H1 (cell line): Measurements from ENCODE around the gene CSRNP3. TPM values are rescaled to one million over a fixed set of nuclear protein-coding genes. Genes with fewer than 3 reads are reported as not detected.

Experiments used
- CTCF ChIA-PET: fragments of 300-600 bp; sonication (Branson Sonifier 250); formaldehyde crosslinking; loops from one replicate; lab custom pipeline; 2021; ENCODE audit not compliant: partially characterized antibody; lab: Charles Lee
- POLR2A ChIA-PET: fragments of 300-600 bp; sonication (Branson Sonifier 250); formaldehyde crosslinking; loops from one replicate; lab custom pipeline; 2021; ENCODE audit warnings: inconsistent platforms; ENCODE audit not compliant: partially characterized antibody; lab: Charles Lee
- DNase-seq, 2 experiments: peaks; one replicate each; pipeline versions ENCODE4 v3.0.0 to v3.0.0-alpha.2; 2010 to 2022; ENCODE audit warnings: low spot score in 2 of 2, low read depth in 1 of 2, mixed read lengths in 1 of 2
- FAIRE-seq: peaks from 2 replicates; lab custom pipeline; 2011; peaks lifted over from hg19 to GRCh38; lab: Jason Lieb, UNC
- H2AFZ ChIP-seq: 2 replicates; pipeline ENCODE4 v1.8.1; 2012; ENCODE audit warnings: low read length, inconsistent platforms
- H2AK5ac ChIP-seq: 2 replicates; pipeline ENCODE4 v1.6.1; 2013; ENCODE audit warnings: low read depth, low read length
- H2BK120ac ChIP-seq: replicated peaks from 2 replicates; pipeline ENCODE3; 2013; ENCODE audit warnings: low read depth, low read length, inconsistent platforms
- H2BK12ac ChIP-seq: 2 replicates; pipeline ENCODE4 v1.6.1; 2013; ENCODE audit warnings: low read depth, low read length
- H2BK15ac ChIP-seq: 2 replicates; pipeline ENCODE4 v1.6.1; 2013; ENCODE audit warnings: low read length
- H2BK20ac ChIP-seq: 2 replicates; pipeline ENCODE4 v1.6.1; 2013; ENCODE audit warnings: low read length
- H2BK5ac ChIP-seq: 2 replicates; pipeline ENCODE4 v1.6.1; 2013; ENCODE audit warnings: low read depth, low read length
- H3K14ac ChIP-seq: 2 replicates; pipeline ENCODE4 v1.6.1; 2013; ENCODE audit warnings: inconsistent platforms; ENCODE audit not compliant: insufficient read length
- H3K18ac ChIP-seq: 2 replicates; pipeline ENCODE4 v1.6.1; 2013; ENCODE audit warnings: low read length; ENCODE audit errors: extremely low read depth
- H3K23ac ChIP-seq: 2 replicates; pipeline ENCODE4 v1.6.1; 2013; ENCODE audit warnings: inconsistent platforms; ENCODE audit not compliant: insufficient read length
- H3K23me2 ChIP-seq: 2 replicates; pipeline ENCODE4 v1.6.1; 2013; ENCODE audit warnings: low read depth, low read length
- H3K27ac ChIP-seq: 2 replicates; pipeline ENCODE4 v1.6.1; 2011; ENCODE audit warnings: low read depth, low read length, inconsistent platforms
- H3K27me3 ChIP-seq, 4 experiments: replicated peaks in 1 of 4; 1 replicate in 1 of 4; 2 replicates in 3 of 4; pipeline versions ENCODE4 v1.6.1 to v1.8.1; 2011 to 2013; ENCODE audit warnings: low read length in 3 of 4, mild to moderate bottlenecking in 3 of 4, inconsistent platforms in 2 of 4, mixed read lengths in 2 of 4, moderate library complexity in 1 of 4; ENCODE audit not compliant: control insufficient read depth in 3 of 4, insufficient read depth in 3 of 4; ENCODE audit errors: extremely low read depth in 1 of 4
- H3K36me3 ChIP-seq, 4 experiments: 2 replicates each; pipeline versions ENCODE4 v1.6.1 to v1.8.1; 2011 to 2013; ENCODE audit warnings: mild to moderate bottlenecking in 4 of 4, low read length in 3 of 4, moderate library complexity in 2 of 4, control low read depth in 1 of 4, inconsistent platforms in 1 of 4; ENCODE audit not compliant: insufficient read depth in 4 of 4, control insufficient read depth in 2 of 4
- H3K4ac ChIP-seq: replicated peaks from 2 replicates; pipeline ENCODE3; 2013; ENCODE audit warnings: low read length, low read depth, mixed read lengths, inconsistent platforms; ENCODE audit not compliant: insufficient read length
- H3K4me1 ChIP-seq, 4 experiments: replicated peaks in 1 of 4; 1 replicate in 1 of 4; 2 replicates in 3 of 4; pipeline versions ENCODE4 v1.6.1 to v1.8.1; 2011 to 2013; ENCODE audit warnings: low read length in 3 of 4, inconsistent platforms in 2 of 4, mixed read lengths in 1 of 4; ENCODE audit not compliant: insufficient read depth in 4 of 4, control insufficient read depth in 3 of 4
- H3K4me2 ChIP-seq, 2 experiments: 2 replicates each; pipeline versions ENCODE4 v1.6.1 to v1.8.1; 2011 to 2013; ENCODE audit warnings: low read depth in 2 of 2, low read length in 2 of 2, control low read depth in 1 of 2, inconsistent platforms in 1 of 2, mild to moderate bottlenecking in 1 of 2; ENCODE audit not compliant: insufficient read depth in 1 of 2
- H3K4me3 ChIP-seq, 4 experiments: fragments of 200-600, 300-600 bp in 1 of 4; sonication (generic), shearing (Covaris generic), sonication (Bioruptor Twin) in 1 of 4; 2 replicates each; pipeline versions ENCODE4 v1.5.1 to v1.8.1; 2011 to 2016; ENCODE audit warnings: low read length in 4 of 4, low read depth in 3 of 4, control low read depth in 2 of 4, inconsistent platforms in 2 of 4, mild to moderate bottlenecking in 2 of 4, mixed read lengths in 1 of 4, moderate library complexity in 1 of 4; ENCODE audit not compliant: insufficient read depth in 2 of 4; ENCODE audit errors: extremely low read depth in 1 of 4
- H3K56ac ChIP-seq: replicated peaks from 2 replicates; pipeline ENCODE3; 2013; ENCODE audit warnings: low read depth, mild to moderate bottlenecking, mixed read lengths, low read length, inconsistent platforms; ENCODE audit not compliant: insufficient read length
- H3K79me1 ChIP-seq: 2 replicates; pipeline ENCODE4 v1.6.1; 2013; ENCODE audit warnings: low read depth, low read length, control low read depth
- H3K79me2 ChIP-seq, 2 experiments: 2 replicates each; pipeline versions ENCODE4 v1.6.1 to v1.8.1; 2012 to 2013; ENCODE audit warnings: low read length in 2 of 2, mild to moderate bottlenecking in 2 of 2, inconsistent platforms in 1 of 2; ENCODE audit not compliant: insufficient read depth in 2 of 2, control insufficient read depth in 1 of 2
- H3K9ac ChIP-seq, 4 experiments: replicated peaks in 1 of 4; 1 replicate in 1 of 4; 2 replicates in 3 of 4; pipeline versions ENCODE4 v1.6.1 to v1.8.1; 2011 to 2013; ENCODE audit warnings: low read depth in 3 of 4, low read length in 3 of 4, control low read depth in 2 of 4, mild to moderate bottlenecking in 2 of 4, moderate library complexity in 2 of 4, inconsistent platforms in 1 of 4; ENCODE audit errors: extremely low read depth in 1 of 4
- H3K9me3 ChIP-seq, 2 experiments: 2 replicates each; pipeline versions ENCODE4 v1.6.1 to v1.8.1; 2012 to 2013; ENCODE audit warnings: mild to moderate bottlenecking in 2 of 2, moderate library complexity in 2 of 2, control low read depth in 1 of 2, inconsistent platforms in 1 of 2, low read depth in 1 of 2, low read length in 1 of 2, mixed read lengths in 1 of 2; ENCODE audit not compliant: insufficient read depth in 2 of 2
- H4K20me1 ChIP-seq, 2 experiments: replicated peaks in 1 of 2; 2 replicates each; pipeline versions ENCODE3 to v1.8.1; 2011 to 2013; ENCODE audit warnings: inconsistent platforms in 2 of 2, low read length in 2 of 2, mild to moderate bottlenecking in 1 of 2; ENCODE audit not compliant: insufficient read depth in 2 of 2, control insufficient read depth in 1 of 2
- H4K5ac ChIP-seq: 2 replicates; pipeline ENCODE4 v1.6.1; 2013; ENCODE audit warnings: low read length, low read depth, mixed read lengths, inconsistent platforms; ENCODE audit not compliant: insufficient read length
- H4K8ac ChIP-seq: 2 replicates; pipeline ENCODE4 v1.8.0; 2013; ENCODE audit warnings: mild to moderate bottlenecking, moderate library complexity, low read length, inconsistent platforms; ENCODE audit not compliant: insufficient read depth; ENCODE audit errors: extremely low read depth
- H4K91ac ChIP-seq: replicated peaks from 2 replicates; pipeline ENCODE3; 2013; ENCODE audit warnings: low read length, mixed read lengths, inconsistent platforms; ENCODE audit not compliant: insufficient read length
- ATF2 ChIP-seq: IDR thresholded peaks from 2 replicates; pipeline ENCODE4 v1.6.1; 2012; ENCODE audit warnings: low read length, inconsistent platforms
- CBX5 ChIP-seq: fragments of 300-800, 300-1000 bp; sonication (generic); IDR thresholded peaks from 2 replicates; pipeline ENCODE4 v1.7.1; 2016; ENCODE audit warnings: antibody characterized with exemption, low read length, low read depth
- JUND ChIP-seq: IDR thresholded peaks from 2 replicates; pipeline ENCODE4 v1.6.1; 2011; ENCODE audit warnings: mild to moderate bottlenecking, improper control_type of control experiment, low read length
- KDM1A ChIP-seq: fragments of 200-600, 300-600 bp; sonication (generic); IDR thresholded peaks from 2 replicates; pipeline ENCODE4 v1.7.1; 2016; ENCODE audit warnings: mild to moderate bottlenecking, low read length, borderline replicate concordance
- NANOG ChIP-seq: IDR thresholded peaks from 2 replicates; pipeline ENCODE4 v1.6.1; 2011; ENCODE audit warnings: low read length, low read depth, mild to moderate bottlenecking, inconsistent platforms; ENCODE audit not compliant: insufficient read depth, poor library complexity, severe bottlenecking
- SAP30 ChIP-seq: fragments of 300-600 bp; sonication (generic); IDR thresholded peaks from 2 replicates; pipeline ENCODE4 v1.7.1; 2012; ENCODE audit warnings: low read length, moderate library complexity, mild to moderate bottlenecking, inconsistent platforms; ENCODE audit not compliant: insufficient read depth, insufficient replicate concordance
- TAF1 ChIP-seq: IDR thresholded peaks from 2 replicates; pipeline ENCODE4 v1.6.1; 2011; ENCODE audit warnings: mild to moderate bottlenecking, low read depth, low read length
- TBP ChIP-seq: IDR thresholded peaks from 2 replicates; pipeline ENCODE4 v1.6.1; 2011; ENCODE audit warnings: low read depth, low read length, improper control_type of control experiment
- TEAD4 ChIP-seq: IDR thresholded peaks from 2 replicates; pipeline ENCODE4 v1.6.1; 2012; ENCODE audit warnings: low read depth, low read length, inconsistent platforms, mixed read lengths
- WGBS, 2 experiments: shearing (Covaris generic) in 1 of 2; methylation state at CpG; one replicate each; pipeline versions ENCODE4 v1.1.6 to v1.1.7; 2013 to 2015; ENCODE audit warnings: low lambda C conversion rate in 2 of 2, mixed read lengths in 2 of 2, inconsistent platforms in 1 of 2, low coverage in 1 of 2, missing lambda C conversion rate in 1 of 2; ENCODE audit not compliant: insufficient replicate concordance in 2 of 2, insufficient coverage in 1 of 2, insufficient read length in 1 of 2; ENCODE audit errors: extremely low coverage in 1 of 2, missing lambda C conversion rate in 1 of 2; 5-methylcytosine and 5-hydroxymethylcytosine counted together
- polyA plus RNA-seq, 7 experiments: library from polyadenylated mRNA; depleted of rRNA in 3 of 7; stranded (reverse) in 5 of 7; unstranded in 2 of 7; fragments of >200 nt in 5 of 7; fragments of 200-250 nt in 2 of 7; gene quantifications; 1 replicate in 5 of 7; 2 replicates in 1 of 7; 4 replicates in 1 of 7; pipeline versions ENCODE4 v1.2.1 to v1.2.3, GENCODE V29; 2011 to 2013; ENCODE audit warnings: missing spikeins in 2 of 7, mixed read lengths in 2 of 7
- total RNA-seq: library from RNA; stranded (reverse); fragmentation: NEBNext Ultra II Directional; extraction: Animal tissue kit (Norgen Biotek cat#: 25700); gene quantifications from 2 replicates; pipeline ENCODE4 v1.2.1, GENCODE V29; 2021

Gene CSRNP3
- total and polyA plus RNA-seq, 2 of the 8 experiments (the other 6 are each of a cell fraction or from before 2014, with no cell fraction given), result 1.3 to 6.5 TPM

- Histone ChIP-seq H2BK20ac (no peak overlapping the region), H3K27me3 (no peaks in the 10 kb centered on the region), H3K9me3 (no peaks in the 10 kb centered on the region), H4K8ac (no peak overlapping the region), H3K27ac (no peak overlapping the region), H3K4ac (no peak overlapping the region), H3K14ac (no peak overlapping the region), H3K79me2 (no peaks in the 10 kb centered on the region), H3K56ac (no peak overlapping the region), H2BK5ac (no peak overlapping the region), H3K18ac (no peak overlapping the region), H3K4me1 (no peaks in the 10 kb centered on the region), H3K4me3 (no peak overlapping the region), H2BK15ac (no peak overlapping the region), H4K91ac (no peak overlapping the region), H3K4me2 (no peak overlapping the region), H2AK5ac (no peak overlapping the region), H3K36me3 (peaks cover 0 to 3% (median 0%) of the 10 kb centered on the region in 4 experiments; a peak in 1 of 8 replicates), H3K23me2 (no peaks in the 10 kb centered on the region), H4K5ac (no peak overlapping the region), H2BK120ac (no peak overlapping the region), H3K23ac (no peak overlapping the region), H3K9ac (no peak overlapping the region), H3K79me1 (no peaks in the 10 kb centered on the region), H4K20me1 (no peaks in the 10 kb centered on the region), H2AFZ (no peak overlapping the region), H2BK12ac (no peak overlapping the region)
- no peak for DNase-seq
- ChIA-PET CTCF (no interaction called here), POLR2A (no interaction called here)
- WGBS, 2 experiments, result 90% methylated on average over 7 of the region's 7 CpGs; no CpG with 5 or more reads in 1 of the 2 experiments
- FAIRE-seq, result peak; percentile 42
- TF ChIP-seq SAP30 (no peak), CBX5 (no peak), NANOG (no peak), JUND (no peak), TAF1 (no peak), TEAD4 (no peak), ATF2 (no peak), TBP (no peak), KDM1A (no peak)
These were observed 176.7 kb downstream of the CSRNP3 start for GRCh38 chr2:165645930-165646831.
